ENCODE results near the gene THOC6. TPM values are rescaled to one million over a fixed set of nuclear protein-coding genes. Genes with fewer than 3 reads are reported as not detected.

THOC6 gene
- total RNA-seq (10 to 100 TPM; 25.3 to 55.5 (median 26.0) TPM), polyA plus RNA-seq (10 to 100 TPM; 46.3 to 60.6 TPM), total RNA-seq (17.8 reads per million, percentile 48 among the genes with 10 or more reads in this experiment)

DNA sequence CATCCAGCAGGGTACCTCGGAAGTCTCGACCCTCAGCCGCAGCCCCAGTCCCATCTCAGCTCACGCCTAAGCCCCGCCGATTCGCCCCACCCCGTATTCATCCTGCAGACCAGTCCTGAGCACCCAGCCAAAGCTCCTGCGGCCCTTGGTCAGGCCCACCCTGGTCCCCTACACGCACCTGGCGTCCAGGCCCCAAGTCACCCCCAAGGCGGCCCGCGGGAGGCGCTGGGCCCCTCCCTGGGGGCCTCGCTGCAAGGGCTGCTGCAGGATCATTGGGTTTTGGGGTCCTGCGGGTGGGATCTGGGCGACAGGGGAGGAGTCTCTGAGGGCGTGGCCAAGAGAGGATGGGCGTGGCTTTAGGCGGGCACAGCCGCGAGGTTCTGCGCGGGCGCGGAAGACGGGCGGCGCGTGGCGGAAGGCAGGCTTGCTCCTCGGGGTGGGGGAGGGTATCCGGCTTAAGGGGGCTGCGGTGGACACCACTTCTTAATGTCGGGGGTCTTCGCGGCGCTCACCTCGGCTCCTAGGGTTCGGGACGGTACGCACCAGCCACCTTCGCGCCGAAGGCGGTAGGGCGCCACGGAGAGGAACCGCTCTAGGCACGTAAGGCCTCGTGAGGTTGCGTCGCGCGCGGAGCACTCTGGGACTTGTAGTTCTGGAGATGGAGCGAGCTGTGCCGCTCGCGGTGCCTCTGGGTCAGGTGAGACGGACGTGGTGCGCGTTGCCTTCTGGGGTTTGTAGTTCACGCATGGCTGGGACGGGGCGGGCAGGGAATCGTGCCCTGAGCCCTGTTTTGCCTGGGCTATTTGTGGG is at the start of gene THOC6, which contains the start of gene HCFC1R1:
Gene THOC6, plus strand, starts transcription at position 367 of the 810 bp plus-strand sequence. Its CDS starts 292 bp downstream, at position 659.
Gene HCFC1R1, minus strand, starts transcription at position 274 of the 810 bp plus-strand sequence. Its CDS starts 1 bp downstream, at position 273.
- peak within 1 kb of the TSS; percentile 78 to 98 (median 92) for H3K4me3 Mint-ChIP-seq

DNA sequence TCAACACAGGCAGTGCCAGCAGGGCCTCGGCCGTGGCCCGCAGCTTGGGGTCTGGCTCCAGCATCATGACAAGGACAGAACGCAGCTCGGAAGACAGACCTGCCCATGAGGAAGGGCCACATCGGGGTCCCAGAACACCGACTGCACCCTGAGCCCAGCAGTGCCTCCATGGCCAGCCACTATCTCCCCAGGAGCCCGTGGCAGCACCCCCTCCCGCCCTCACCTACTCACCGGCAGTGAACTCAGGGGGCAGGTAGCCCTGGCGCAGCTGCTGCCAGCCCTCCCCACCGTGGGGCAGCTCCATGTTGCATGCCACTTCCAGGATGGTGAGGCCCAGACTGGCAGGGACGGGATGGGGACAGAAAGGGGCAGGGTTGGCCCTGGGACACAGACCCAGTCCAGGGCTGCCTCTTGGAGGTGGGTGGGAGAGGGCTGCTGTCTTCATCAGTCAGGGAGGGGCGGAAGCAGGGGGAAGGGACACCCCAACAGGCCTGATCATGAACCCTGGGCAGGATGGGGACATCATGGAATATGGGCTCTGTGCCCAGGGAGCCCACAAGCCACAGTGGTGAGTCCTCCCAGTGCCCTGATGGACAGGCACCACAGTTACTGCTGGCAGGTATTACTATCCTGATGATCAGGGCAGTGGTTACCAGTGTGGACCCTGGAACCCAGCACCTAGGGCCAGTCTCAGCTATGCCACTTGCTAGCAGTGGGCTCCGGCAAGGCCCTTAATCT is 49.3 kb upstream of the THOC6 start:
- Mint-ChIP-seq H3K4me3 (no peak overlapping the region), H3K9me3 (peaks cover 0 to 1% (median 0%) of the 10 kb centered on the region in 11 donors), H3K4me1 (peaks cover 0 to 25% (median 3%) of the 10 kb centered on the region in 7 donors), H3K27ac (no peak overlapping the region), H3K27me3 (peaks cover 0 to 6% (median 0%) of the 10 kb centered on the region in 5 donors), H3K36me3 (peaks cover 0 to 2% (median 0%) of the 10 kb centered on the region in 5 donors)
- POLR2A ChIA-PET, result no interaction called here
- no peak overlapping the region for H3K4me3 ChIP-seq (ENCODE audit: low read length)
- peaks cover 0 to 6% of the 10 kb centered on the region in 2 donors for H3K4me1 ChIP-seq (ENCODE audit: control insufficient read depth in 2 of 2, insufficient read depth in 2 of 2, low read length in 2 of 2)
- ATAC-seq (no peak), DNase-seq (no peak)
- CTCF ChIA-PET, result no interaction called here
- no peaks in the 10 kb centered on the region for H3K9me3 ChIP-seq (ENCODE audit: control insufficient read depth in 2 of 3, low read length in 3 of 3)
- H3K27ac ChIP-seq (ENCODE audit: low read depth, low read length), result no peak overlapping the region
- intact Hi-C loops (cut with micrococcal nuclease), result no loop called here
- no peaks in the 10 kb centered on the region for H3K27me3 ChIP-seq (ENCODE audit: control insufficient read depth in 2 of 2, insufficient read depth in 2 of 2, low read length in 2 of 2)
- no peaks in the 10 kb centered on the region for H3K36me3 ChIP-seq (ENCODE audit: control insufficient read depth in 2 of 3, insufficient read depth in 3 of 3, low read length in 3 of 3)

More for the DNA sequence above, at the start of gene THOC6, which contains the start of gene HCFC1R1:
- Histone ChIP-seq H3K27me3 (ENCODE audit: control insufficient read depth in 2 of 2, insufficient read depth in 2 of 2, low read length in 2 of 2) (peaks cover 0 to under 1% of the 10 kb centered on the region in 2 donors), H3K9me3 (ENCODE audit: control insufficient read depth in 2 of 3, low read length in 3 of 3) (no peaks in the 10 kb centered on the region), H3K4me1 (ENCODE audit: control insufficient read depth in 2 of 2, insufficient read depth in 2 of 2, low read length in 2 of 2) (peaks cover 42 to 50% of the 10 kb centered on the region in 2 donors), H3K4me3 (ENCODE audit: low read length) (peak within 1 kb of the TSS; percentile 87), H3K27ac (ENCODE audit: low read depth, low read length) (peak within 1 kb of the TSS; percentile 98), H3K36me3 (ENCODE audit: control insufficient read depth in 2 of 3, insufficient read depth in 3 of 3, low read length in 3 of 3) (peaks cover 0 to 20% (median 0%) of the 10 kb centered on the region in 3 experiments)
- H3K9me3 Mint-ChIP-seq, result no peaks in the 10 kb centered on the region
- H3K4me1 Mint-ChIP-seq, result peaks cover 15 to 62% (median 50%) of the 10 kb centered on the region in 7 donors
- intact Hi-C loops (cut with micrococcal nuclease), result loop anchor here (1.0 to 10.0 kb wide), 12 partner anchors 20 to 1228 kb away; partner anchors contain the start of genes PAQR4 (in 2 of the 2), CEMP1 (in 1 of the 2), CLUAP1 (in 1 of the 2) and ELOB (in 1 of the 2)
- H3K27me3 Mint-ChIP-seq, result peaks cover 0 to 5% (median 2%) of the 10 kb centered on the region in 5 donors
- DNase-seq, result peak; percentile 86 to 96 (median 96)
- ChIA-PET POLR2A (interaction anchor here (0.6 to 2.9 kb wide), 13 partner anchors 10 to 111 kb away, joined by 3 to 11 read pairs (median 4); partner anchors contain the start of genes CLDN9 and ZNF213), CTCF (interaction anchor here (1.8 to 3.3 kb wide), 2 partner anchors 20 to 111 kb away, joined by 5 to 11 read pairs; partner anchors contain the start of gene ZNF213)
- peak; percentile 89 for ATAC-seq
- H3K27ac Mint-ChIP-seq, result peak within 1 kb of the TSS; percentile 85 to 99 (median 96)
- peaks cover 0 to 14% (median 3%) of the 10 kb centered on the region in 5 donors for H3K36me3 Mint-ChIP-seq

DNA sequence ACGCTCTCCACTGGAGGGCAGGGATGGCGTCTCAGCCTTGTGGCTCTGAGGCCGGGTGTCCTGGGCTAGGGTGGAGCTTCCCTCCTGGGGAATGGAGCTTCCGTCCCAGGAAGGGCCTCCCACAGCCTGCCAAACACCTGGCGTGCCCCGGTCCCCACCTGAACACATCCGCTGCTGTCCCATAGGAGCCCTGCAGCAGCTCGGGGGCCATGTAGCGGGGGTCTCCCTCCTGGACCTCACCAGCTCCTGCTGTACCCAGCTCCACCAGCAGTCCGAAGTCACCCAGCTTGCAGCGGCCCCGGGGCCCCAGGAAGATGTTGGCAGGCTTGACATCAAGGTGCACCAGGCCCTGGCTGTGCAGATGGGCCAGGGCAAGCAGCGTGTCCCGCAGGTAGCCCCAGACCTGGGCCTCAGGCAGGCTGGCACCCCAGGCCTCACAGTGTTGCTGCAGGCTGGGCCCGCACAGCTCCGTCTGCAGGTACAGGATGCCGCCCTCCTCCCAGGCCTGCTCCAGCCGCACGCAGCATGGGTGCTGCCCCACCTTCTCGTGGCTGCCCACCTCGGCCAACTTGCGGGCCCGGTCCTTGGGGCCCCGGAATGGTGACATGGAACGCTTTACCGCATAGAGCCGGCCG is 48.6 kb upstream of the THOC6 start:
- peaks cover 0 to 2% (median 0%) of the 10 kb centered on the region in 5 donors for H3K36me3 Mint-ChIP-seq
- peaks cover 0 to 24% (median 3%) of the 10 kb centered on the region in 7 donors for H3K4me1 Mint-ChIP-seq
- Histone ChIP-seq H3K4me1 (ENCODE audit: control insufficient read depth in 2 of 2, insufficient read depth in 2 of 2, low read length in 2 of 2) (peaks cover 0 to 6% of the 10 kb centered on the region in 2 donors), H3K9me3 (ENCODE audit: control insufficient read depth in 2 of 3, low read length in 3 of 3) (no peaks in the 10 kb centered on the region), H3K27me3 (ENCODE audit: control insufficient read depth in 2 of 2, insufficient read depth in 2 of 2, low read length in 2 of 2) (no peaks in the 10 kb centered on the region), H3K27ac (ENCODE audit: low read depth, low read length) (no peak overlapping the region), H3K36me3 (ENCODE audit: control insufficient read depth in 2 of 3, insufficient read depth in 3 of 3, low read length in 3 of 3) (no peaks in the 10 kb centered on the region), H3K4me3 (ENCODE audit: low read length) (no peak overlapping the region)
- DNase-seq, result no peak
- ATAC-seq, result no peak
- POLR2A ChIA-PET, result no interaction called here
- peaks cover 0 to 6% (median 0%) of the 10 kb centered on the region in 5 donors for H3K27me3 Mint-ChIP-seq
- H3K27ac Mint-ChIP-seq, result no peak overlapping the region
- H3K4me3 Mint-ChIP-seq, result no peak overlapping the region
- intact Hi-C loops (cut with micrococcal nuclease), result no loop called here
- peaks cover 0 to 1% (median 0%) of the 10 kb centered on the region in 11 donors for H3K9me3 Mint-ChIP-seq
- CTCF ChIA-PET, result no interaction called here

DNA sequence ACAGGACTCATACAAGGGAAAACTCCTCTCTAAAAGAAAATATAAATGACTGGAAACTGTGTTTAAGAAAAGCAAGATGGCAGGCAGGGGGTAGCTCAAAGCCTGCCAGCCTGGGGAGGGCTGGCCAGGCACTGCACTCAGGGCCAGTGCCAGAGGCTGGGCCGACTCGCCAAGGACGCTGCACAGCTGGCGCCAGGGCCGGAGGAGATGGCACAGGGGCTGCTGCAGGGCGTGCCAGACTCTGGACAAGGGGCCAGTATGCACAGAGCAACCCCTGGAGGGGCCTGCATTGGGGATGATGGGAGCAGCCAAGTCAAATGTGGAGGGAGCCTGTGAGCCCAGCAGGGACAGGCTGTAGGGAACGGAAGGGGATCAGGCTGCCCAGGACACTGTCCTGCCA is 47.6 kb upstream of the THOC6 start:
- Mint-ChIP-seq H3K9me3 (peaks cover 0 to 1% (median 0%) of the 10 kb centered on the region in 11 donors), H3K4me3 (no peak overlapping the region), H3K27ac (no peak overlapping the region), H3K27me3 (peaks cover 0 to 6% (median 0%) of the 10 kb centered on the region in 5 donors), H3K36me3 (peaks cover 0 to 2% (median 0%) of the 10 kb centered on the region in 5 donors), H3K4me1 (peaks cover 0 to 19% (median 1%) of the 10 kb centered on the region in 7 donors)
- Histone ChIP-seq H3K4me1 (ENCODE audit: control insufficient read depth in 2 of 2, insufficient read depth in 2 of 2, low read length in 2 of 2) (peaks cover 5 to 6% of the 10 kb centered on the region in 2 donors), H3K36me3 (ENCODE audit: control insufficient read depth in 2 of 3, insufficient read depth in 3 of 3, low read length in 3 of 3) (no peaks in the 10 kb centered on the region), H3K27me3 (ENCODE audit: control insufficient read depth in 2 of 2, insufficient read depth in 2 of 2, low read length in 2 of 2) (no peaks in the 10 kb centered on the region), H3K4me3 (ENCODE audit: low read length) (no peak overlapping the region), H3K27ac (ENCODE audit: low read depth, low read length) (no peak overlapping the region), H3K9me3 (ENCODE audit: control insufficient read depth in 2 of 3, low read length in 3 of 3) (no peaks in the 10 kb centered on the region)
- intact Hi-C loops (cut with micrococcal nuclease), result no loop called here
- ChIA-PET POLR2A (no interaction called here), CTCF (no interaction called here)
- DNase-seq, result no peak
- no peak for ATAC-seq

DNA sequence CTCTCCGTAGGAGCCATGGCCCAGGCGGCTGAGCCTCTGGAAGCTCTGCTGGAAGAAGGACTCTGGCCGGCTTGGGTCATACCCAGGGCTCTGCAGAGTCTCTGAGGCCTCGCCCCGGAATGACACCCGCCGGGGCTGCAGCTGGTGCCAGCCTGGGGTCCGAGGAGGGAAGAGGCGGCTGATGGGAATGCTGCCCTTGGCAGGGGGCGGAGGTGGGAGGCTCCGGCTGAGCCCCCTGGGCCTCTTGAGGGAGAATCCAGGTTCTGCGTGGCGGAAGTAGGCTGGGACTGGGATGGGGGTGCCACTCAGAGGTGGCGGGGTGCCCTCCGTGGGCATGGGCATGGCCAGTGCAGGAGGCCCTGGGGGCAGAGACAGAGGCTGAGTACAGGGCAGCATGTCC is 47.2 kb upstream of the THOC6 start:
- no peak overlapping the region for H3K27ac ChIP-seq (ENCODE audit: low read depth, low read length)
- DNase-seq (no peak), ATAC-seq (no peak)
- H3K4me1 Mint-ChIP-seq, result peaks cover under 1 to 21% (median 6%) of the 10 kb centered on the region in 7 donors
- H3K4me3 ChIP-seq (ENCODE audit: low read length), result no peak overlapping the region
- H3K36me3 Mint-ChIP-seq, result peaks cover 0 to 3% (median 0%) of the 10 kb centered on the region in 5 donors
- H3K27ac Mint-ChIP-seq, result no peak overlapping the region
- H3K36me3 ChIP-seq (ENCODE audit: control insufficient read depth in 2 of 3, insufficient read depth in 3 of 3, low read length in 3 of 3), result no peaks in the 10 kb centered on the region
- no peaks in the 10 kb centered on the region for H3K27me3 ChIP-seq (ENCODE audit: control insufficient read depth in 2 of 2, insufficient read depth in 2 of 2, low read length in 2 of 2)
- intact Hi-C loops (cut with micrococcal nuclease), result no loop called here
- CTCF ChIA-PET, result no interaction called here
- peaks cover 0 to 1% (median 0%) of the 10 kb centered on the region in 11 donors for H3K9me3 Mint-ChIP-seq
- POLR2A ChIA-PET, result interaction anchor here (0.6 kb wide), 1 partner anchor 106 kb away, joined by 3 read pairs; no protein-coding TSS in a partner anchor
- peaks cover 0 to 6% (median 0%) of the 10 kb centered on the region in 5 donors for H3K27me3 Mint-ChIP-seq
- no peaks in the 10 kb centered on the region for H3K9me3 ChIP-seq (ENCODE audit: control insufficient read depth in 2 of 3, low read length in 3 of 3)
- H3K4me1 ChIP-seq (ENCODE audit: control insufficient read depth in 2 of 2, insufficient read depth in 2 of 2, low read length in 2 of 2), result peaks cover 5 to 6% of the 10 kb centered on the region in 2 donors
- no peak overlapping the region for H3K4me3 Mint-ChIP-seq

Measured in naive thymus-derived CD4-positive, alpha-beta T cell (primary cell).